WI38 (cell line): ENCODE measurements around the gene PLD1.
"Not testable (repeated sequence)": the region's sequence is repeated elsewhere in the genome, so short reads cannot be mapped to it uniquely, and the experiment has no call there.

Experiments used
- H3K4me3 ChIP-seq: 2 replicates; pipeline ENCODE4 v1.5.1; 2011; ENCODE audit warnings: low read depth, mild to moderate bottlenecking, control low read depth, low read length
- CTCF ChIP-seq: IDR thresholded peaks from 2 replicates; pipeline ENCODE4 v1.5.1; 2012; ENCODE audit warnings: low read depth, mild to moderate bottlenecking, control low read depth, low read length

The PLD1 gene

GRCh38 chr3:171752329-171752728 is 58.0 kb downstream of the PLD1 start:
- no peak for TF ChIP-seq CTCF

GRCh38 chr3:171749124-171749523 is 61.2 kb downstream of the PLD1 start:
- no peak for TF ChIP-seq CTCF
- no peak overlapping the region for H3K4me3 ChIP-seq

More at GRCh38 chr3:171752329-171752728, 58.0 kb downstream of the PLD1 start:
- H3K4me3 ChIP-seq: no peak overlapping the region

GRCh38 chr3:171748064-171748924 is 62.0 kb downstream of the PLD1 start:
- no peak for TF ChIP-seq CTCF

GRCh38 chr3:171747223-171747920 is 62.9 kb downstream of the PLD1 start:
- H3K4me3 ChIP-seq: no peak overlapping the region
- TF ChIP-seq CTCF: no peak

More at GRCh38 chr3:171748064-171748924, 62.0 kb downstream of the PLD1 start:
- no peak overlapping the region for H3K4me3 ChIP-seq

GRCh38 chr3:171746320-171747222 is 63.7 kb downstream of the PLD1 start:
- H3K4me3 ChIP-seq: not testable (repeated sequence)

GRCh38 chr3:171745577-171746319 is 64.5 kb downstream of the PLD1 start:
- H3K4me3 ChIP-seq: no peak overlapping the region
- no peak for TF ChIP-seq CTCF

- no peak overlapping the region for H3K4me3 ChIP-seq
- TF ChIP-seq CTCF: no peak
Observed at GRCh38 chr3:171744158-171744741, 66.0 kb downstream of the PLD1 start.
